Endodermal cell (in vitro differentiated cells): Measurements from ENCODE around the gene TADA3. TPM values are rescaled to one million over a fixed set of nuclear protein-coding genes. Genes with fewer than 3 reads are reported as not detected.

Experiments used
- DNase-seq: peaks from one replicate; pipeline ENCODE4 v3.0.0-alpha.2; 2017
- H3K27ac ChIP-seq: 2 replicates; pipeline ENCODE4 v1.5.1; 2013; ENCODE audit warnings: mild to moderate bottlenecking, low read depth, low read length, moderate library complexity
- H3K27me3 ChIP-seq: 2 replicates; pipeline ENCODE4 v1.6.1; 2013; ENCODE audit warnings: mild to moderate bottlenecking, low read length, moderate library complexity; ENCODE audit not compliant: insufficient read depth, control insufficient read depth, poor library complexity, severe bottlenecking
- H3K36me3 ChIP-seq: 2 replicates; pipeline ENCODE4 v1.7.0; 2013; ENCODE audit warnings: mild to moderate bottlenecking, low read length, moderate library complexity; ENCODE audit not compliant: control insufficient read depth, insufficient read depth
- H3K4me1 ChIP-seq: one replicate; pipeline ENCODE4 v1.7.0; 2013; ENCODE audit warnings: low read length; ENCODE audit not compliant: control insufficient read depth, insufficient read depth
- H3K4me3 ChIP-seq: 2 replicates; pipeline ENCODE4 v1.5.1; 2013; ENCODE audit warnings: mild to moderate bottlenecking, low read length, moderate library complexity
- H3K9ac ChIP-seq: 2 replicates; pipeline ENCODE4 v1.6.1; 2013; ENCODE audit warnings: mild to moderate bottlenecking, low read length, moderate library complexity; ENCODE audit not compliant: poor library complexity, severe bottlenecking; ENCODE audit errors: extremely low read depth
- H3K9me3 ChIP-seq: 2 replicates; pipeline ENCODE4 v1.6.1; 2013; ENCODE audit warnings: mild to moderate bottlenecking, low read length, moderate library complexity; ENCODE audit not compliant: control insufficient read depth
- H3K27ac Mint-ChIP-seq: 2 replicates; pipeline ENCODE4 v1.8.0; 2020; ENCODE audit warnings: mixed read lengths
- H3K27me3 Mint-ChIP-seq: 2 replicates; pipeline ENCODE4 v1.8.0; 2021; ENCODE audit warnings: mild to moderate bottlenecking, mixed read lengths; ENCODE audit not compliant: insufficient read depth
- H3K36me3 Mint-ChIP-seq: 2 replicates; pipeline ENCODE4 v1.8.0; 2020; ENCODE audit warnings: low read depth, mixed read lengths
- H3K4me1 Mint-ChIP-seq: 2 replicates; pipeline ENCODE4 v1.8.0; 2020; ENCODE audit warnings: mixed read lengths
- H3K4me3 Mint-ChIP-seq: 2 replicates; pipeline ENCODE4 v1.8.0; 2020; ENCODE audit warnings: mild to moderate bottlenecking, moderate library complexity, mixed read lengths
- H3K9me3 Mint-ChIP-seq: 2 replicates; pipeline ENCODE4 v1.8.0; 2020; ENCODE audit warnings: mild to moderate bottlenecking, mixed read lengths
- WGBS, 2 experiments: methylation state at CpG; one replicate each; pipeline versions ENCODE4 v1.1.5 to v1.1.7; 2013; ENCODE audit warnings: missing lambda C conversion rate in 2 of 2, mixed read lengths in 1 of 2; ENCODE audit not compliant: insufficient coverage in 1 of 2, insufficient read length in 1 of 2; 5-methylcytosine and 5-hydroxymethylcytosine counted together
- total RNA-seq, 2 donors: library from RNA; stranded (reverse); fragmentation: NEBNext Ultra II Directional in 1 of 2; extraction: Animal tissue kit (Norgen Biotek cat#: 25700) in 1 of 2; gene quantifications; 2 replicates in 1 of 2; 3 replicates in 1 of 2; pipeline ENCODE4 v1.2.1, GENCODE V29; 2021
- TF ChIP-seq, protein P1 (sequence below): fragments of 200-600 bp; sonication (generic); conservative IDR thresholded peaks from 2 replicates; pipeline ENCODE4 v1.5.0; 2021; ENCODE audit warnings: antibody characterized with exemption, mild to moderate bottlenecking

TADA3 gene
- total RNA-seq, 2 donors from 2014 or later: 52.4 to 62.0 TPM

DNA sequence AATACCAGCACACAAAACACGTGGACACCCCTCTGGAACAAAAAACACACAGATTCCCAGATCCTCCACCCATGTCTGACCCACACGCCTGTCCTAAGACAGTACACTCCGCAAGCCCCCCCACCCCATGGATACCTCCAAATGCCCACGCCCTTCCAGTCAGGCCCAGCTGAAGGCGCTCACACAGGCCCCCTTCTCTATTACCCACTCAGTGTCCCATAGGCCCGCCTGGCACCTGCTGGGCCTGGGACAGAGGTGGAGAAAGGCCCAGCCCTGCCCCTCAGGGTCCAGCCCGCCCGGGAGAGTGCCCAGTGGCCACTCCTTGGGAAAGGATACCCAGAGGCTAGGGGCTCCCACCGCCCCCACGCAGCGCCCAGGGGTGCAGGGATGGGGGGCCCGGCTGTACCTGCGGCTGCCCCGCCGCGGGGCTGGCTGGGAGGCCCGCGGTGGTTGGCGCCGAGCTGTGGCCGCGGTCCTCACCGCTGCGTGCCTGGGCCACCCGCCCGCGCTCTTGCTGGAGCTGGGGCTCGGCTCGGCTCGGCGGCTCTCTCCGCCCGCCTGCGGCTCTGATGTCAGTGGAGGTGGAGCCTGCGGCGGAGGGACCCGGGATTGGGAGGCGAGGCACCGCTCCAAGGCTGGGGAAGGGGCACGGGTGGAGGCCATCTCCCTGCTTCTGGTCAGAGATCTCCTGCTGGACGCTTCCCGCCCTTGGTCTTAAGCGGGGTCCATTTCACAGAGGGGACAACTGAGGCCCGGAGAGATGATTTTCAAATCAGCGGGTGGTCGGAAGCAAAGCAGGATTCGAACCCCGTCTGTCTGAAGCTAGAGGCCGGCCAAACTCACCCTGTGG is 22.6 kb downstream of the TADA3 start, which contains the start of gene CAMK1:
CAMK1 (minus strand) TSS at position 522 of the 850 bp plus-strand sequence. CDS start 2,198 bp downstream, outside the sequence.
- no peak within 1 kb of the TSS for H3K27ac ChIP-seq
- WGBS, 2 experiments: 2 to 17% methylated on average over 20 to 49 of the region's 49 CpGs
- peaks cover 7% of the 10 kb centered on the region for H3K36me3 ChIP-seq
- H3K4me3 Mint-ChIP-seq: peak within 1 kb of the TSS; percentile 58
- no peaks in the 10 kb centered on the region for H3K4me1 ChIP-seq
- no peaks in the 10 kb centered on the region for H3K9me3 Mint-ChIP-seq
- peaks cover 38% of the 10 kb centered on the region for H3K27me3 Mint-ChIP-seq
- no peaks in the 10 kb centered on the region for H3K9me3 ChIP-seq
- peaks cover 6% of the 10 kb centered on the region for H3K4me1 Mint-ChIP-seq
- H3K36me3 Mint-ChIP-seq: peaks cover 3% of the 10 kb centered on the region
- TF ChIP-seq, protein P1, sequence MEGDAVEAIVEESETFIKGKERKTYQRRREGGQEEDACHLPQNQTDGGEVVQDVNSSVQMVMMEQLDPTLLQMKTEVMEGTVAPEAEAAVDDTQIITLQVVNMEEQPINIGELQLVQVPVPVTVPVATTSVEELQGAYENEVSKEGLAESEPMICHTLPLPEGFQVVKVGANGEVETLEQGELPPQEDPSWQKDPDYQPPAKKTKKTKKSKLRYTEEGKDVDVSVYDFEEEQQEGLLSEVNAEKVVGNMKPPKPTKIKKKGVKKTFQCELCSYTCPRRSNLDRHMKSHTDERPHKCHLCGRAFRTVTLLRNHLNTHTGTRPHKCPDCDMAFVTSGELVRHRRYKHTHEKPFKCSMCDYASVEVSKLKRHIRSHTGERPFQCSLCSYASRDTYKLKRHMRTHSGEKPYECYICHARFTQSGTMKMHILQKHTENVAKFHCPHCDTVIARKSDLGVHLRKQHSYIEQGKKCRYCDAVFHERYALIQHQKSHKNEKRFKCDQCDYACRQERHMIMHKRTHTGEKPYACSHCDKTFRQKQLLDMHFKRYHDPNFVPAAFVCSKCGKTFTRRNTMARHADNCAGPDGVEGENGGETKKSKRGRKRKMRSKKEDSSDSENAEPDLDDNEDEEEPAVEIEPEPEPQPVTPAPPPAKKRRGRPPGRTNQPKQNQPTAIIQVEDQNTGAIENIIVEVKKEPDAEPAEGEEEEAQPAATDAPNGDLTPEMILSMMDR: no peak
- H3K9ac ChIP-seq: peak within 1 kb of the TSS; percentile 19
- peak within 1 kb of the TSS; percentile 60 for H3K27ac Mint-ChIP-seq
- DNase-seq: peak; percentile 92
- peak within 1 kb of the TSS; percentile 80 for H3K4me3 ChIP-seq
- H3K27me3 ChIP-seq: no peaks in the 10 kb centered on the region

GRCh38 chr3:9769012-9769411 is 23.3 kb downstream of the TADA3 start:
- WGBS, 2 experiments: 85 to 86% methylated on average over 2 to 5 of the region's 5 CpGs
- Mint-ChIP-seq H3K27me3 (peaks cover 38% of the 10 kb centered on the region), H3K27ac (peak overlapping the region; percentile 60), H3K4me1 (peaks cover 6% of the 10 kb centered on the region), H3K36me3 (peaks cover 3% of the 10 kb centered on the region), H3K9me3 (no peaks in the 10 kb centered on the region), H3K4me3 (peak overlapping the region; percentile 58)
- peak overlapping the region; percentile 19 for H3K9ac ChIP-seq
- peak overlapping the region; percentile 80 for H3K4me3 ChIP-seq
- no peaks in the 10 kb centered on the region for H3K27me3 ChIP-seq
- H3K36me3 ChIP-seq: peaks cover 7% of the 10 kb centered on the region
- DNase-seq: no peak
- H3K9me3 ChIP-seq: no peaks in the 10 kb centered on the region
- H3K27ac ChIP-seq: no peak overlapping the region
- TF ChIP-seq, protein P1: no peak
- no peaks in the 10 kb centered on the region for H3K4me1 ChIP-seq

DNA sequence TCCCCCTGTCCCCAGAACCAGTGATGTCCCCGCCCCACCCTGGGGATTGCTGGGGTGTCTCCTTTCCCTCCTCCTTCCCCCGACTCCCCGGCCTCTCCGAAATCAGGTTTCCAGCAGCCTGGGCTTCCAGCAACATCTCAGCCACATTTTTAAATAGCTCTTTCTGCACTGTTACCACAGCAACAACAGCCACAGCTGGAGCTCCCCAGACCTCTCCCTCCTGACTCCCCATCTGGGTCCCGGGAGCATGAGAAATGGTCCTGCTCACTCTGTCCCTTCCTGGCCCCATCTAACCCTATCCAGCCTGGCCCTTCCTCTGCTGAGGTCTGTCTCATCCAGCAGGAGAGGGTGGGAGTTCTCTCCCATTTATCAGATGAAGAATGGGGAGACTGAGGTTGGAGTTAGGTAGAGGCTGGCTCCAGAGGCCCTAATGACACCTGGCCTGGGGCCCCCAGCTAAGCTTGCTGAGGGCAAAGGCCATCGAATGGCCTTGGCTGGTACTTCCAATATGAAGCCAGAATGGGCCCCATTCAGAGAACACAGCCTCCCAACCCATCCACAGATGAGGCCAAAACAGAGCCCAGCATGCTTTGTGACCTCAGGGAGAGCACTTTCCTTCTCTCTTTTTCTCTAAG is 24.0 kb downstream of the TADA3 start:
- Mint-ChIP-seq H3K4me1 (peaks cover 6% of the 10 kb centered on the region), H3K27me3 (peaks cover 38% of the 10 kb centered on the region), H3K4me3 (no peak overlapping the region), H3K9me3 (no peaks in the 10 kb centered on the region), H3K36me3 (peaks cover 3% of the 10 kb centered on the region), H3K27ac (no peak overlapping the region)
- Histone ChIP-seq H3K9ac (no peak overlapping the region), H3K36me3 (peaks cover 7% of the 10 kb centered on the region), H3K27ac (no peak overlapping the region), H3K4me1 (no peaks in the 10 kb centered on the region), H3K9me3 (no peaks in the 10 kb centered on the region), H3K4me3 (no peak overlapping the region), H3K27me3 (no peaks in the 10 kb centered on the region)
- TF ChIP-seq, protein P1: no peak
- WGBS, 2 experiments: 89 to 93% methylated on average over 4 to 6 of the region's 6 CpGs
- no peak for DNase-seq
